PC-9 (cell line): ENCODE data around the gene TAB3.

Experiments
- CTCF ChIP-seq: fragments of 200-600 bp; sonication (generic); conservative IDR thresholded peaks from 2 replicates; pipeline ENCODE4 v1.6.1; 2017; ENCODE audit warnings: mixed run types, antibody characterized with exemption, mild to moderate bottlenecking, moderate library complexity
- EZH2 ChIP-seq: fragments of 200-600 bp; sonication (generic); IDR thresholded peaks from 2 replicates; pipeline ENCODE4 v1.8.0; 2017; ENCODE audit warnings: antibody characterized with exemption, low read depth

- TF ChIP-seq CTCF (no peak), EZH2 (no peak)
These were observed 9.8 kb upstream of the TAB3 start for GRCh38 chrX:30898886-30899285.
